Activated CD4-positive, alpha-beta T cell treated with anti-CD3 and anti-CD28 coated beads, Interleukin-2, amount 10 ng/mL, durations not matched to agents 24 days and 14 days (primary cell): ENCODE results near the gene AMMECR1. TPM values are rescaled to one million over a fixed set of nuclear protein-coding genes. Genes with fewer than 3 reads are reported as not detected.

Source experiments
- DNase-seq: peaks from one replicate; pipeline ENCODE4 v3.0.0; 2022
- H3K27ac Mint-ChIP-seq: one replicate; pipeline ENCODE4 v1.8.0; 2022; ENCODE audit warnings: mild to moderate bottlenecking, mixed read lengths
- H3K27me3 Mint-ChIP-seq: one replicate; pipeline ENCODE4 v1.8.0; 2022; ENCODE audit warnings: mixed read lengths
- H3K36me3 Mint-ChIP-seq: one replicate; pipeline ENCODE4 v1.8.0; 2022; ENCODE audit warnings: low read depth, mild to moderate bottlenecking, mixed read lengths
- H3K4me1 Mint-ChIP-seq: one replicate; pipeline ENCODE4 v1.8.0; 2021; ENCODE audit warnings: mixed read lengths
- H3K4me3 Mint-ChIP-seq: one replicate; pipeline ENCODE4 v1.8.0; 2022; ENCODE audit warnings: mild to moderate bottlenecking, moderate library complexity, mixed read lengths
- H3K9me3 Mint-ChIP-seq: one replicate; pipeline ENCODE4 v1.8.0; 2021; ENCODE audit warnings: mixed read lengths
- intact Hi-C: fragments of 100-400 bp; cut with micrococcal nuclease; formaldehyde crosslinking; loops from one replicate; pipeline ENCODE4 v1.15.1; 2023
- total RNA-seq: library from RNA; stranded (reverse); gene quantifications from 2 replicates; pipeline ENCODE4 v1.2.3, GENCODE V29; 2022

AMMECR1 gene
- total RNA-seq, 1 donor from 2014 or later = 12.2 TPM

DNA sequence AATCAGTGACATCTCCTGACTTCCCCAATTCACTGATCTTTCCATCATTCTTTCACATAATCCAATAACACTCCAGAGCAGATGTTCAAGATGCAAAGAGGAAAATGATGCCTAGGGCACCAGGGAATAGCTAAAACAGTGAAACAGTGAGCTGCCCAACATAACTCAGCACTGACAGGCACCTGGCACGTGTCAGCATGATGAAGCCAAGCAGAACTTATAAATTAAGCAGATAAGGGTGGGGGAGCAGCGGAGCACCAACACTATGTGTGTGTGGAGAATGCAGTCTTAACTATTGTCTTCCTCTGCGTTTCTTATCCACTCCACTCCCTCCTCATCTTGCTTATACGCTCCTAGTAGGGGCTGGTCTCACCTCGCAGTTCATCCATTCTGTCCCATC is 89.4 kb downstream of the AMMECR1 start:
- no peak for DNase-seq
- Mint-ChIP-seq H3K27ac (no peak overlapping the region), H3K4me3 (no peak overlapping the region), H3K36me3 (peaks cover 11% of the 10 kb centered on the region), H3K4me1 (peaks cover 27% of the 10 kb centered on the region), H3K9me3 (peaks cover 3% of the 10 kb centered on the region), H3K27me3 (no peaks in the 10 kb centered on the region)
- intact Hi-C loops = loop anchor here (5.0 kb wide), 1 partner anchor 84 kb away; no protein-coding TSS in a partner anchor

DNA sequence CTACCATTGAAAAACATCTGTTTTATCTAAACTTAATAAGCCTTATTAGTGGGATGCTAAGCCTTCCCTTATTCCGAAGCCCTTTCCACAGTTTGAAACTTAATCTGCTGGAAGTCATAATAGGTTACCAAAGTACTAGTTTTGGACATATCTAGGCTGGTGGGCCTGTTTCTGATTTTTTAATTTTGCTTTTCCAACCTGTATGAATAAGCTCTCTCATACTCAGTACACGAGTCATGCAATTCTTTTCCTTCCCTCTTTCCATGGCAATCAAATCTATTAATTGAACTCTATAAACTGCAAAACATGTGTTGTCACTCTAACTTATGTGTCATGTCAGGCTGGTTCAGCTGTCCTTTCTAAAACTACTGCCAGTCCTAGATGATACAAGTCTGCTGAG is 91.0 kb downstream of the AMMECR1 start:
- Mint-ChIP-seq H3K27ac (no peak overlapping the region), H3K36me3 (peaks cover 5% of the 10 kb centered on the region), H3K4me3 (no peak overlapping the region), H3K4me1 (peaks cover 24% of the 10 kb centered on the region), H3K9me3 (no peaks in the 10 kb centered on the region), H3K27me3 (no peaks in the 10 kb centered on the region)
- intact Hi-C loops = loop anchor here (5.0 kb wide), 1 partner anchor 85 kb away; no protein-coding TSS in a partner anchor
- no peak for DNase-seq

DNA sequence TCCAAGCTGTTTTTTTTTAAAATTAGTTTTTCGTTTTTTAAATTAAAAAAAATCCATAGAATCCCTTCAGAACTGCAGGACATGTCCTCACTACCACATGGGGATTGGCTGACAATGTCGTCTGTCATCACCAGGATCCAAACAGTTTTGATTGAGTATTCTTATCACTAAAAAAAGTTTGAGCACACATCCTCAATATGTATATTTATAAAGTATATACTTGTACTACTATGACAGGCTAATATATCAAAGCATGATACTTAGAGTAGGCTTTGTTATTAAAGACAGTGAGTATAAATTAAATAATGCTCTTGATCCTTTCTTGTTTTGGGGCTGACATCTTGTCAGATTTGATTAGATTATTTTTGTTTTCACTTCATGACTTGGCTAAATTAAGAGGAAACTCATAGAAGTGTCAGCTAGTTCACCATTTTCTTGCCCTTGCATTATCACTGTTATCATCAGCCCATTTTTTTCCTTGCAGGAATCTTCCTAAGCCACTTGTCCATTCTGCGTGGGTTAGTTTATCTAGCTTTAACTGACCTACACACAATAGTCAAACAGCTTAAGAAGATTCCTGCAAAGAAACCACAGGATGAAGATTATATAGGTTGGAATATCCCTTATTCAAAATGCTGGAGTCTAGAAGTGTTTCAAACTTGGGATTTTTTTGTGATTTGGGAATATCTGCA is 92.8 kb downstream of the AMMECR1 start:
- Mint-ChIP-seq H3K36me3 (no peaks in the 10 kb centered on the region), H3K27ac (no peak overlapping the region), H3K4me3 (no peak overlapping the region), H3K9me3 (no peaks in the 10 kb centered on the region), H3K4me1 (peaks cover 17% of the 10 kb centered on the region), H3K27me3 (no peaks in the 10 kb centered on the region)
- DNase-seq = no peak
- intact Hi-C loops = loop anchor here (5.0 kb wide), 1 partner anchor 87 kb away; no protein-coding TSS in a partner anchor

DNA sequence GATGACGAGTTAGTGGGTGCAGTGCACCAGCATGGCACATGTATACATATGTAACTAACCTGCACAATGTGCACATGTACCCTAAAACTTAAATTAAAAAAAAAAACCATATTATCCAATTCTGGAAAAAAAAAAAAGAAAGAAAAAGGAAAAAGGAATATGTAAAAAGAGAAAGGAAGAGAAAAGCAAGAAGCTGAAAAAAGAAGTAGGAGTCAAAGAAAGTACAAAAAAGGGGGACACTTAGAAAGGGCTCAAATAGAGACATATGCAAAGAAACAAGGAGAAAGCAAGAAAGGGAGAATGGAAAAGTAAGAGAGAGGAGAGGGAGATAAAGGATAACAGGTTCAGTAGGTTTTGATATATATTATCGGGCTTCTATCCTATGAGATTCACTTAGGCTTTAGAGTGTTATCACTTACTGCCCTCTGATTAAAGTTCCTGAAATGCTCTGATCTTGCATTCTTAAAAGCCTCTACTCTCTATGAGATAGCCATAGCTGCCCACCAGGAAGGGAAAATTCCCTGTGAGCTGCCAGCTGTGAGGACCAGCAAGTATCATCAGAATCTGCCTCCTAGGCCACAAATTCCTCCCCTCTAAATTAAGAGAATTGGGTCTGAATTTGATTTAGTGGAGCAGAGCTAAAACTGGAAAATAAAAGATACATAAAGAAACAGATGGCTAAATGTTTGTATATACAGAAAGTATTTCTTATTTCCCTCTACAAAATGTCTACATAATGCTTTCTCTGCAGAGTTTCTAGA is 95.2 kb downstream of the AMMECR1 start:
- Mint-ChIP-seq H3K36me3 (no peaks in the 10 kb centered on the region), H3K4me1 (peaks cover 13% of the 10 kb centered on the region), H3K27me3 (no peaks in the 10 kb centered on the region), H3K4me3 (no peak overlapping the region), H3K27ac (no peak overlapping the region), H3K9me3 (no peaks in the 10 kb centered on the region)
- intact Hi-C loops = no loop called here
- DNase-seq = no peak

DNA sequence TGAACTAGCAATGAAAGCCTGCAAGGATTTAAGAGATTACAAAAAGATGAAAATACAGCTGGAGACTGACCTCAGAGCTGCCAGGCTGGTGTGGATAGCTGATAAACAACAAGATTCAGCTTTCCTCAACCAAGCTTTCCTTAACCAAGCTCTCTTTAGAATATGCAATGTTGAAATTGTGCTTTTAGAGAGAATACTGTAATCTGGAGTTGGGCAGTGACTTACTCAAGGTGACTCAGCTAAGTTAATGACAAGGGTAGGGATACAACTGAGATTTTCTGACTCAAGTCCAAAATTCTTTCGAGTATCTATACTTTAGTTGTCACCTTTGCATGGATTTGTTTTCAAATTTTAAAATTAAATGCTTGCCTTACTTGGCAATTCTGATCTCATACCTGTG is 98.0 kb downstream of the AMMECR1 start:
- H3K9me3 Mint-ChIP-seq = no peaks in the 10 kb centered on the region
- no peaks in the 10 kb centered on the region for H3K27me3 Mint-ChIP-seq
- H3K4me1 Mint-ChIP-seq = peaks cover 10% of the 10 kb centered on the region
- no peak overlapping the region for H3K4me3 Mint-ChIP-seq
- H3K27ac Mint-ChIP-seq = no peak overlapping the region
- H3K36me3 Mint-ChIP-seq = peaks cover 3% of the 10 kb centered on the region
- intact Hi-C loops = no loop called here
- DNase-seq = no peak

DNA sequence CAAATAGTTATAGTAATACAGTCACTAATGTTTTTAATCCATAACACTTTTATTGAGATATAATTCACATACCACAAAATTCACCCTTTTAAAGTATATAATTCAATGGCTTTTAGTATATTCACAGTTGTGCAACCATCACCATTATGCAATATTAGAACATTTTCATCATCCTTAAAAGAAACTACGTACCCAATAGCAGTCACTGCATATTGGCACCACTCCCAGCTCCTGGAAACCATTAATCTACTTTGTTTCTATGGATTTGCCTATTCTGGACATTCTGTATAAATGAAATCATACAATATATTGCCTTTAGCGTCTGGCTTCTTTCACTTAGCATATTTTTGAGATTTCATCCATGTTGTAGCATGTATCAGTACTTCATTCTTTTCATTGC is 99.3 kb downstream of the AMMECR1 start:
- peaks cover 3% of the 10 kb centered on the region for H3K36me3 Mint-ChIP-seq
- no peaks in the 10 kb centered on the region for H3K9me3 Mint-ChIP-seq
- no peak for DNase-seq
- no peak overlapping the region for H3K4me3 Mint-ChIP-seq
- H3K27me3 Mint-ChIP-seq = no peaks in the 10 kb centered on the region
- intact Hi-C loops = no loop called here
- H3K27ac Mint-ChIP-seq = no peak overlapping the region
- H3K4me1 Mint-ChIP-seq = peaks cover 10% of the 10 kb centered on the region

DNA sequence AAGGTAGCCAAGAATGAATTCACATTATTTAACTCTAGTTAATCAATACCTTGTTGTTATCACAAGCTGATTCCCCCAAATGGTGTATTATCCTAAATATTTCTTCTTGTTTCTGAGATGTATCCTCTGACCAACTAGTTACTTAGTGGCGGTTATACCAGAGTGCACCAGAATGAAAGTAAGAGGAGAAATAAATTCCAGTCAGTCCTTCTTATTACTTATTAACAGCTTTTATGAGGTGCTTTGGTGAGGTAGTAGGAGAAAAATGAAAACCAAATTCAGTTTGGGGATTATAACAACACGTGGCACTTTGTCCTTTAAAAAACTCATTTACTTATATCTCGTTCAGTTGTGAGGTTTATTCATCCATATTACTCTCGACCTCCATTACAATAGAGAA is 101.9 kb downstream of the AMMECR1 start:
- Mint-ChIP-seq H3K4me3 (no peak overlapping the region), H3K4me1 (peaks cover 8% of the 10 kb centered on the region), H3K27ac (no peak overlapping the region), H3K36me3 (peaks cover 3% of the 10 kb centered on the region), H3K9me3 (no peaks in the 10 kb centered on the region), H3K27me3 (no peaks in the 10 kb centered on the region)
- DNase-seq = no peak
- intact Hi-C loops = no loop called here

DNA sequence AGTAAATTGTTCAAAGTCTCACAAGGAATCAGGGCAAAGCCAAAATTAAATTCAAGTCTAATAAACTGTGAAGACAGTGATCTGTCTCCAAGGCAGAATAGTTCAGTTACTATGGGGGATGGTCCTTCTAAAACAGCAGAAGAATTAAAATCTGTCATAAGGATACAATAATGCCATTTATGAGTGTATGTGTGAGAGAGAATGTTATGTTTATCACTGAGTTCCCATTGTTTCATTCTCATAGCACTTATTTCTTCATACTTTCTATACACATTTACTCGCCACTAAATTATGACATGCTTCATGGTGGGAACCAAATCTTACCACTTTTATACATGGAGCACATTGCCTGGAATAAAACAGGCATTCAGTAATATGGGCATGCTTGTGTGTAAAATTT is 102.5 kb downstream of the AMMECR1 start:
- Mint-ChIP-seq H3K4me1 (peaks cover 8% of the 10 kb centered on the region), H3K27ac (no peak overlapping the region), H3K36me3 (peaks cover 3% of the 10 kb centered on the region), H3K9me3 (no peaks in the 10 kb centered on the region), H3K4me3 (no peak overlapping the region), H3K27me3 (no peaks in the 10 kb centered on the region)
- no peak for DNase-seq
- intact Hi-C loops = no loop called here

DNA sequence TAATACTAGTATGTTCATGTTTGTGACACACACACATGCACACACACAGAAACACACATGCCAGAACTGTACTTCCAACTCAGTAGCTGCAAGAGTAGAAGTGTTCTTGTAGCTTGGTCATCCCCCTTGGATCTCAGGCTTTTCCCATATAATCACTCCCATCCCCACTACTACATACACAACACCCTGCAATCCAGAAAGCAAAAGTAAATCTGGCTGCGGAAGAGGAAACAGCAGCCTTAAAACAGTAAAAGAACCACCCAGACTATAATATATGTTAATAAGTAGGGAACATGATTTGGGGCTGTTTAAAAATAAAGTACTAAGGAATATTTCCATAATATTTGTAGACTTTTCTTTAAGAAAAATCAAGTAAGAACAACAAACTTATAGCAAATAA is 103.2 kb downstream of the AMMECR1 start:
- no peak for DNase-seq
- no peaks in the 10 kb centered on the region for H3K9me3 Mint-ChIP-seq
- peaks cover 8% of the 10 kb centered on the region for H3K4me1 Mint-ChIP-seq
- no peak overlapping the region for H3K4me3 Mint-ChIP-seq
- H3K27me3 Mint-ChIP-seq = no peaks in the 10 kb centered on the region
- peaks cover 3% of the 10 kb centered on the region for H3K36me3 Mint-ChIP-seq
- intact Hi-C loops = no loop called here
- no peak overlapping the region for H3K27ac Mint-ChIP-seq

DNA sequence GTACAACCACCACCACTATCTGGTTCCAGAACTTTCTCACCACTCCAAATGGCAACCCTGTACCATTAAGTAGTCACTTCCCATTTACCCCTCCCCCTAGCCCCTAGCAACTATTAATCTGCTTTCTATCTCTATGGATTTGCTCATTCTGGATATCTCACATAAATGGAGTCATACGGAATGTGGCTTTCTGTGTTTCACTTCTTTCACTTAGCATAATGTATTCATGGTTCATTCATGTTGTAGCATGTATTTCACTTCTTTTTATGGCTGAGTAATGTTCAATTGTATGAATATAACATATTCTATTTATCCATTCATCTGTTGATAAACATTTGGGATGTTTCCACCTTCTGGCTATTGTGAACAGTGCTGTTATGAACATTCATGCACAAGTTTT is 104.7 kb downstream of the AMMECR1 start:
- intact Hi-C loops = no loop called here
- Mint-ChIP-seq H3K4me3 (no peak overlapping the region), H3K27me3 (no peaks in the 10 kb centered on the region), H3K4me1 (peaks cover 8% of the 10 kb centered on the region), H3K27ac (no peak overlapping the region), H3K36me3 (peaks cover 3% of the 10 kb centered on the region), H3K9me3 (no peaks in the 10 kb centered on the region)
- no peak for DNase-seq

DNA sequence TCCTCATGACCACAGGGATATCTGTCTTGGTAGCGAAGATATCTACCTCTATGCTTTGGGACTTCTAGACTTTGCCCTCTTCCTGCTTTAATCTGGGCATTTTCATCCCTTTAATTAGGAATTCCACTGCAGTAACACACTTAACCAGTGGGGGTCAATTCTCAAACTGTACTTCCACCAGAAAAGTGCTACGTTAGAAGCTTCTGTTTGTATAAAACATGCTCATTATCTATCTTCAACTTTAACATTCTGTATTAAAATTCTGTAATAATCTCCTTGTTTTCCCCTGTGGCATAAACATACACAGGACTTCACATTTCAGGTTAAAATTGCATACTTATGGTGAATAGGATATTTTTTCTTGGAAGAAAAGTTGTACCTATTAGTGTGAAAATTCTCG is 105.6 kb downstream of the AMMECR1 start:
- Mint-ChIP-seq H3K9me3 (no peaks in the 10 kb centered on the region), H3K27ac (no peak overlapping the region), H3K4me1 (peaks cover 2% of the 10 kb centered on the region), H3K4me3 (no peak overlapping the region), H3K36me3 (peaks cover 3% of the 10 kb centered on the region), H3K27me3 (no peaks in the 10 kb centered on the region)
- no peak for DNase-seq
- intact Hi-C loops = no loop called here

DNA sequence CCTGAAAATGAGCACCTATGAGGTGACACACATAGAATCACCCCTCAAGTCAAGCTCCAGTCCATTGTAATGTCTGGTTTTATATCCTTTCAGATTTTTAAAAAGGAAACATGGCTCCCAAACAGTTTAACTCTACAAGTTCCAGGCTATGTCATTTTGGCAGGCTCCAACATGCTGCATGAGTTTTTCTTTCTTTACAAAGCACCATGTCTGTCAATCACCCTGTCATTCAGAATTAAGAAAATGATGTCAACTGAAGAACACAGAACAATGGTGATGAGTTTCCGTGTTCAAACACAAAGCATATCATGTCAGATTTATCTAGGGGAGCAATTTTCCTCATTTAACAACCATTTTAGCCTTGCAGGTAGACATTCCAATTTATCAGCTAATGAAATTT is 106.5 kb downstream of the AMMECR1 start:
- no peak for DNase-seq
- Mint-ChIP-seq H3K36me3 (peaks cover 3% of the 10 kb centered on the region), H3K4me1 (no peaks in the 10 kb centered on the region), H3K9me3 (no peaks in the 10 kb centered on the region), H3K4me3 (no peak overlapping the region), H3K27ac (no peak overlapping the region), H3K27me3 (no peaks in the 10 kb centered on the region)
- intact Hi-C loops = no loop called here

DNA sequence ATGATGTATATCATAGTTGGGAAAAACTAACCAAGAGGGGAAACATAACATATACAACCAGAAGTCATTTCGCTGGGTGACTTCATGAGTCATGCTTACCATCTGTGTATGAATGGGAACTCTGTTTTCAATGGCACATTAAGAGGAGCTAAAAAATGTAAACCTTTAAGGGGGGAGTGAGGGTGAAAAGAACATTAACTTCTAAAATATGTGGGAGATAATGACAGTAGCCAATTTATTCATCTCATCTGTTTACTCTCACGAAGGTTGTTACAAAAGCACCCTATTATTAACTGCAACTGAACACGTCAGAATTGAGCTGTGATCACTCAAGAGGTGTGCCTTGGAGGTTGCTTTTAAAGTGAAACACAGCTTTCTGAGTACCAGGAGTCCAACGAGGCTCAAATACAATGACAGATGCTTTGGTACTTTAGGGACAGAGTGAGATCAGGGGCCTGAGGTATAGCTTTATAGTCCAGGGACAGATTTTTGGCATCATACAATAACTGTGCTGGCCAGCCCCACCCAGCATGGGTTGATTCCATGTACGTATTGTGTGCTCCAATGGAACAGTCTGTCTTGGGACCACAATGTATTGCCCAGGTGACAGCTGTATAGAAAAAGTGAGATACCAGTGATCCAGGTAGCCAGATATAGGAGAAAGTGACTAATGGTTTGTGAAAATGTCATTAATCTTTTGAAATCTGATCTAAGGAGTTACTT is 107.3 kb downstream of the AMMECR1 start:
- Mint-ChIP-seq H3K36me3 (peaks cover under 1% of the 10 kb centered on the region), H3K27ac (no peak overlapping the region), H3K4me1 (no peaks in the 10 kb centered on the region), H3K4me3 (no peak overlapping the region), H3K9me3 (no peaks in the 10 kb centered on the region), H3K27me3 (no peaks in the 10 kb centered on the region)
- intact Hi-C loops = no loop called here
- DNase-seq = no peak

DNA sequence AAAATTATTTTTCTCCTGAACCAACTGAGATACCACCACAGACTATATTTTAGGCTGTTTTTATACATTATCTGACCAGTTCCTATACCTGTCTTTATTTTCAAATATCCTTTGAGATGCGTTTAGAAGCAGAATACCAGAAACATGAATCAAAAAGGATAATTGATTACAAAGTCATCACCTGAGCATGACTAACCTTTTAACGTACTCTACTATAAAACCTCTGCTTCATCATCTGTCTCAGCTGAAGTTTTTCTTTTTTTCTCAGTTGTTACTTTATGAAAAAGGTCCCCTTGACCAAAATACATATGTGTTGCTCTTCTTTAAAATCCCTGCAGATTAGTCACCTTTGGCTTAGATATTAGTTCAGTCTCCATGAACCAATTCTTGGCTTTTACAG is 109.8 kb downstream of the AMMECR1 start:
- DNase-seq = no peak
- Mint-ChIP-seq H3K4me1 (peaks cover 6% of the 10 kb centered on the region), H3K9me3 (no peaks in the 10 kb centered on the region), H3K36me3 (no peaks in the 10 kb centered on the region), H3K27me3 (no peaks in the 10 kb centered on the region), H3K27ac (no peak overlapping the region), H3K4me3 (no peak overlapping the region)
- intact Hi-C loops = loop anchor here (10.0 kb wide), 1 partner anchor 107 kb away; the partner anchor contains the start of gene AMMECR1
